BE2C (cell line): ENCODE measurements around the gene AP5B1.

Source experiments
- DNase-seq: peaks from one replicate; pipeline ENCODE4 v3.0.0-alpha.2; 2020
- H3K27me3 ChIP-seq: fragments of 250-450 bp; sonication (Bioruptor Pico); 2 replicates; pipeline ENCODE4 v1.5.1; 2020; ENCODE audit warnings: mild to moderate bottlenecking
- H3K36me3 ChIP-seq: fragments of 250-450 bp; sonication (Bioruptor Pico); 2 replicates; pipeline ENCODE4 v1.5.1; 2020; ENCODE audit warnings: mild to moderate bottlenecking
- H3K4me1 ChIP-seq: fragments of 250-450 bp; sonication (Bioruptor Pico); 2 replicates; pipeline ENCODE4 v1.5.1; 2020
- H3K4me3 ChIP-seq: 2 replicates; pipeline ENCODE4 v1.5.1; 2011; ENCODE audit warnings: low read depth, low read length
- H3K9me3 ChIP-seq: fragments of 250-450 bp; sonication (Bioruptor Pico); 2 replicates; pipeline ENCODE4 v1.5.1; 2020
- CTCF ChIP-seq: IDR thresholded peaks from 2 replicates; pipeline ENCODE4 v1.5.1; 2012; ENCODE audit warnings: mild to moderate bottlenecking, low read depth, low read length

Gene AP5B1

GRCh38 chr11:65787649-65788622, 7.2 kb upstream of the AP5B1 start:
- H3K4me1 ChIP-seq: no peaks in the 10 kb centered on the region
- no peak for DNase-seq
- no peaks in the 10 kb centered on the region for H3K36me3 ChIP-seq
- TF ChIP-seq CTCF: no peak
- no peaks in the 10 kb centered on the region for H3K9me3 ChIP-seq
- H3K27me3 ChIP-seq: peaks cover 49% of the 10 kb centered on the region
- H3K4me3 ChIP-seq: no peak overlapping the region

- DNase-seq: no peak
- H3K9me3 ChIP-seq: no peaks in the 10 kb centered on the region
- no peaks in the 10 kb centered on the region for H3K4me1 ChIP-seq
- no peaks in the 10 kb centered on the region for H3K36me3 ChIP-seq
- no peak for TF ChIP-seq CTCF
- H3K27me3 ChIP-seq: peaks cover 48% of the 10 kb centered on the region
- H3K4me3 ChIP-seq: no peak within 1 kb of the TSS
Observed at GRCh38 chr11:65786786-65787636, 6.2 kb upstream of the AP5B1 start, which contains the start of gene OVOL1. Gene OVOL1, plus strand, starts transcription at chr11:65787063. Its CDS starts 311 bp downstream, at chr11:65787374.

GRCh38 chr11:65786008-65786785, 5.4 kb upstream of the AP5B1 start:
- no peak for DNase-seq

DNA sequence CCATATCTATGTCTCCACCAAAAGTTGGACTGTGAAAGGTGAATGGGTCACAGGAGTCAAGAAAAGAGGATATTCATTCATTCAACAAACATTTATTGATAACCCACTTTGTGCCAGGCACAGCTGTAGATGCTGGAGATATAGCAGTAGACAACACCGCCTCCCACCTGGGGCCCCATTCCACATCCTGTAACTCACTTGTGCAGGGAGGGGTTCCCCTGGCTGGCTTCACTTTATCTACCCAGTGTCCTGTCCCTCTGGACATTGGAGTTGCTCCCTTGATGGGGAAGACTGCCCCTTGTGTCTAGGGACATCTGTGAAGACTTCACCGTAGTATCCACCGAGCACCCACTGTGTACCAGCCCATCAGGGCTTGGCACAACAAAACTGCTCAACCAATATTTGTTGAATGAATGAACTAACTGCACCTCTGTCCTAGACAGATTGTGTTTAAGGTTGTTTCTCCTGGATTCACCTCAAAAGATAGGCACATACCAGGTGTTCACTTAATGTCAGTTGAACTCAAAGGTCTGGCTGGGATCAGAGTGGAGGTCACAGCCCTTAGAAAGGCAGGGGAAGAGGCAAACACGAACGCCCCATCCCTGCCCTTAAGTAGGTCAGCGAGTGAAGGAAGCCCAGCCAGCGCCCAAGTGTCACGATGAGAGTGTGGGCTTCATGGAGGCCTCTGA, 4.7 kb upstream of the AP5B1 start:
- H3K27me3 ChIP-seq: peaks cover 55% of the 10 kb centered on the region
- no peaks in the 10 kb centered on the region for H3K4me1 ChIP-seq
- no peak for DNase-seq
- H3K4me3 ChIP-seq: no peak overlapping the region
- no peaks in the 10 kb centered on the region for H3K36me3 ChIP-seq
- TF ChIP-seq CTCF: no peak
- H3K9me3 ChIP-seq: no peaks in the 10 kb centered on the region

More at GRCh38 chr11:65786008-65786785, 5.4 kb upstream of the AP5B1 start:
- H3K27me3 ChIP-seq: peaks cover 54% of the 10 kb centered on the region
- no peak for TF ChIP-seq CTCF
- no peaks in the 10 kb centered on the region for H3K36me3 ChIP-seq
- no peaks in the 10 kb centered on the region for H3K9me3 ChIP-seq
- no peaks in the 10 kb centered on the region for H3K4me1 ChIP-seq
- H3K4me3 ChIP-seq: no peak overlapping the region

- H3K36me3 ChIP-seq: no peaks in the 10 kb centered on the region
- H3K27me3 ChIP-seq: peaks cover 37% of the 10 kb centered on the region
- no peak for TF ChIP-seq CTCF
- DNase-seq: no peak
- no peaks in the 10 kb centered on the region for H3K4me1 ChIP-seq
- H3K9me3 ChIP-seq: no peaks in the 10 kb centered on the region
- H3K4me3 ChIP-seq: no peak overlapping the region
Observed at GRCh38 chr11:65782816-65783228, 2.0 kb upstream of the AP5B1 start.
